Putamen (tissue), 1 donor: ENCODE measurements around the gene FXYD7.

ENCODE experiments used
- DNase-seq: peaks from one replicate; pipeline ENCODE4 v3.0.0-alpha.2; 2016; ENCODE audit warnings: low spot score

FXYD7 gene

GRCh38 chr19:35110974-35111373, 32.1 kb upstream of the FXYD7 start:
- DNase-seq: no peak

DNA sequence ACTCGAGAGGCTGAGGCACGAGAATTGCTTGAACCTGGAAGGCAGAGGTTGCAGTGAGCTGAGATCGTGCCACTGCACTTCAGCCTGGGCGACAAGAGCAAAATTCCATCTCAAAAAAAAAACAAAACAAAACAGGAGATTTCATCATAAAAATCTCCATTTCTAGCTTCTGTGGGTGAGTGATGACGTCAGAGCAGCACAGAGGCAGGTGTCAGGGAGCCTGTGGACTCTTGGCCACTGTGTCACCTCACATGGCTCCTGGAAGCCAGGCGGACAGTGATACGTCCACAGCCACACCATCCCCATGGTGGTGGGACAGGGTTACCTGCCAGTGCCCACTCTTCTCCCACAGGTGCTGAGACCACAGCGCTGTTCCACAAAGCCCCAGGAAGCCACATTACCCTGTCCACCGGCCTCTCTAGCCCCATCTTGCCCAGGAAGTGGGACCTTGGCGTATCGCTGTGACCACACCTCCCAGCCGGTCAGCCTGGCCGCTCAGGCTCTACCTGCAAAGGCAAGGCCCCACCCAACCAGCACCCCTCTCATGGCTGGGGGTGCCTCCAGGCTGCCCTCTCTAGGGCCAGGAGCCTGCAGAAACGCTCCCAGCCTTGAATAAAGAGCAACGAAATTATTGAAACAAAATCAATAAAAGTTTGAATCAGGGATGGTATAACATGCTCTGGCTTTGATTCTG, 29.9 kb upstream of the FXYD7 start:
- DNase-seq: no peak

GRCh38 chr19:35114353-35115176, 28.5 kb upstream of the FXYD7 start:
- DNase-seq: peak; percentile 82

- DNase-seq: peak; percentile 96
Measured at GRCh38 chr19:35115177-35115951, 27.7 kb upstream of the FXYD7 start, which contains the start of gene FXYD3. FXYD3 (plus strand) TSS chr19:35115823; CDS start chr19:35119377, 3,554 bp downstream.

GRCh38 chr19:35116072-35116801, 26.8 kb upstream of the FXYD7 start:
- DNase-seq: no peak

DNA sequence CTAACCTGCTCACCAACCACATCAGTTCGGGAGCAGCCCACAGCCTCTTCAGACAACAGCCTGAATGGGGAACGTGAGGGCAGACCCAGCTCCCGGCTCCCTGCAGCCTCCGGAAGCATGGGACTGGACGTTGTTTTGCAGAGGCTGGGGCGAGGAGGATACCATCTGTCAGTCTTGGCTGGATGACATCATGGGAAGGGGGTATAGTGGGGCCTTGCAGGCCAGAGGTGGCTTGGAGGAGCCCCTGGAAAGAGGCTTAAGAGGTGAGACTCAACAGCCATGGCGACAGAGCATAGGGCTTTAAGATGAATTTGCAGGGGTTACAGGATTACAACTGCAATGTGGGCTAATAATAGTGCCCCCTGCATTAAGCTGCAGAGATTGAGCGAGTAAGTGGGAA, 25.9 kb upstream of the FXYD7 start:
- DNase-seq: no peak

DNA sequence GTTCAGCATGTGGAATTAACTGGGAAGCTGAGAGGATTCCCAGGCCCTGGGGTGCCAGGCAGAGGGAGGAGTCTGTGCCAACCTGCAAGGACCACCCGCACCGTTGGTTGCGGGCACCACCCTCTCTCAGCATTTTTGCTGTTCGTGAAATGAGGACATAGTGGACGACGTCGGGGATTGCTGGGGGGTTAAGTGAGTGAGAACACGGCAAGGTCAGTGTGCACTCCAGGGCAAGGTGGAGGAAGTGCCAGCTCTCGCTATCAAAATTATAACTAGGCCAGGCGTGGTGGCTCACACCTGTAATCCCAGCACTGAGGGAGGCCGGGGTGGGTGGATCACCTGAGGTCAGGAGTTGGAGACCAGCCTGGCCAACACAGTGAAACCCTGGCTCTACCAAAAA, 25.3 kb upstream of the FXYD7 start:
- no peak for DNase-seq

DNA sequence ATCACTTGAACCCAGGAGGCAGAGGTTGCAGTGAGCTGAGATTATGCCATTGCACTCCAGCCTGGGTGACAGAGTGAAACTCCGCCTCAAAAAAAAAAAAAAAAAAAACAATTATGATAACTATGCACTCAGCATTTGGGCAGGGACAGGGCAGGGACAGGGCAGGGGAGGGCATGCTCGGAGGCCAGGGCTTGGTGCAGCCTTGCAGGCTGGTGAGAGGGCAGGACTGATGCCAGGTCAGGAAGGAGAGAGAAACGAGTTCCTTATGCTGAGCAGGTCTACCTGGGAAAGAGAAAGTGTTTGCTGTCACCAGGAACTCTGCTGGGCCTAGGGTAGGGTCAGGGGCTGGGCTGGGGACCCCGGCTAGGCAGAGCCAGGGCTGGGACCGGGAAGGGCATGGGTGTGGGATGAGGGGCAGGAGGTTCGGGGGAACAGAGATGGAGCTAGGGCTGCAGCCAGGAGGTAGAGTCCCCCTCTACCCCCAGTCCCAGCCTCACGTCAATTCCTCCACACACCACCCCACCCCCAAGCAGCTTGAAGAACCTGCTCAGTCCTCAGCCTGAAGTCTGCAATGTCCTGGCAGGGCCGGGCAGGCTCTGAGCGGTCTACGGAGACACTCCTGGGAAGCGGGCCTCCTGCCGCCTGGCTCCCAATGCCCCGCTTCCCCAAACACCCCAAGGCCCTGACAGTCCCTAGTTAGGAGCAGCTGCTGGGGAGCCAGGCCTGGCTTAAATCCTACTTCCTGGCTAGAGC, 24.6 kb upstream of the FXYD7 start:
- DNase-seq: no peak

DNA sequence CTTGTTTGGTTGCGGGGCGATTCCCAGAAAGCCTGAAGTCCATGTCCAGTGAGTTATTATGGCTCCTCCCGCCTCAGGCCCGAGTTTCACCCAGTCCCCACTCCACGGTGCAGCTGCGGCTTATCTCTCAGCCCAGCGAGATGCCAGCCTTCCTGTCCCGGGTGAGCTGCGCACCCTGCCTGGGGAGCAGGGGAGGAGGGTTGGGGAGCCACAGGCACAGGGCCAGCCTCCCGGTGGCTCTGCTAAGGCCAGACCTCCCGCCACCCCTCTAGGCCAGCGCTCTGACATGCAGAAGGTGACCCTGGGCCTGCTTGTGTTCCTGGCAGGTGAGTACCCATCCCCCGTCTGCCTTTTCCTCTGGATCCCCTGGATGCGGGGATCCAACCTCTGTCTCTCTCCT, 24.0 kb upstream of the FXYD7 start:
- no peak for DNase-seq

GRCh38 chr19:35119578-35120155, 23.4 kb upstream of the FXYD7 start:
- no peak for DNase-seq

DNA sequence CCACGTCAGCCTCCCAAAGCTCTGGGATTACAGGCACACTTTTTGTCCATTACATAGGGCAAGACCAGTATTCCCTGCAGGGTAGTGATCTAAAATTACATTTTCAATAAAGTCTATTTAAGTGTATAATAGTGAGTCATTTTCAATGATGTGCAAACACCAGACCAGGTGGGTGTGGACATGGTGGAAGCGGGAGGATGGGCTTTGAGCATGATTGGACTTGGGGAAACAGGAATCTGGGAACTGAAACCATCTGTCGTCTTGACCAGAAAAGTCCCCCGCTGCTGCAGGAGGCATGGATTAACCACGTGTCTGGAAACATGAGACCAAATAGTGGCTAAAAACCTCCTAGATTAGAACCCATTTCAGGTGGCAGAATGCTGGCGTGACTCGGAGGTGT, 22.6 kb upstream of the FXYD7 start:
- no peak for DNase-seq

DNA sequence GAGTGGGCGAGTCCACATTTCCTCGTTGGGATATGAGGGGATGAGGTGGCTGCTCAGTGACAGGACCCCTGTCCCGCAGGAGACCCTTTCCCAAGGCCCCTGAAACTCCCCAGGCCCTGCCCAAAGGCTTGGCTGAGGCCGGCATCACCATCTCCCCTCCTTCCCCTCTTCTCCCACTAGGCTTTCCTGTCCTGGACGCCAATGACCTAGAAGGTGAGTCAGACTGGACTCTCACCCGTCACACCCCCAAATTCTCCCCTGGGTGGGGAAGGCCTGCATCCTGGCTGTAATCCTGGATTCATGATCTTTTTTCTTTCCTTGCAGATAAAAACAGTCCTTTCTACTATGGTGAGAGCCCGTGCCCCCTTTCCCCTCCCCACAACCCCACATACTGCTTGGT, 22.2 kb upstream of the FXYD7 start:
- no peak for DNase-seq

DNA sequence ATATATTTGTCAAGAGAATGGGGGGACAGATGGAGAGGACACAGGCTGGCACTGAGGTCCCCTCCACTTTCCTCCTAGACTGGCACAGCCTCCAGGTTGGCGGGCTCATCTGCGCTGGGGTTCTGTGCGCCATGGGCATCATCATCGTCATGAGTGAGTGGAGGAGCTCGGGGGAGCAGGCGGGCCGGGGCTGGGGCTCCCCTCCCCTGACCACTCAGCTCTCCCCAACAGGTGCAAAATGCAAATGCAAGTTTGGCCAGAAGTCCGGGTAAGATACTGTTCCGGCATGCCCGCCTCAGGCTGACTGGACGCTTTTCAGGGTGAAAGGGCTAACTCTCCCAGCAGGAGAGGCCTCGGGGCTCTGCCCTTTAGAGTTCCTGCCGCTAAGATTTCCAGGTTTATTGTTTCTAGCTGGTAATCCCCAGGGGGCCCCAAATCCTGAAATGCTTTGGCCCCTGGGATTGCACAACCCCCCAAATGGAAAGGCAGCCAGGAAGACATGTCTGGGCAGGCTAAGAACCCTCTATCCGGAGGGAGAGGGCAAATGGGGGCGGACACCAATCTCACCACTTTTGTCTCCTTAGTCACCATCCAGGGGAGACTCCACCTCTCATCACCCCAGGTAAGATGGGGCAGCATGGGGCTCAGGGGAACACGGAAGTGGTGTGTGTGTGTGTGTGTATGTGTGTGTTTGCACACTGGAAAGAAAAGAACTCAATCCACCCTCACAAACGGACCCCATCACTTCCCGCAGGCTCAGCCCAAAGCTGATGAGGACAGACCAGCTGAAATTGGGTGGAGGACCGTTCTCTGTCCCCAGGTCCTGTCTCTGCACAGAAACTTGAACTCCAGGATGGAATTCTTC, 20.1 kb upstream of the FXYD7 start:
- no peak for DNase-seq

- no peak for DNase-seq
Measured at GRCh38 chr19:35123573-35123972, 19.5 kb upstream of the FXYD7 start.

GRCh38 chr19:35124098-35125060, 18.7 kb upstream of the FXYD7 start:
- peak; percentile 97 for DNase-seq

DNA sequence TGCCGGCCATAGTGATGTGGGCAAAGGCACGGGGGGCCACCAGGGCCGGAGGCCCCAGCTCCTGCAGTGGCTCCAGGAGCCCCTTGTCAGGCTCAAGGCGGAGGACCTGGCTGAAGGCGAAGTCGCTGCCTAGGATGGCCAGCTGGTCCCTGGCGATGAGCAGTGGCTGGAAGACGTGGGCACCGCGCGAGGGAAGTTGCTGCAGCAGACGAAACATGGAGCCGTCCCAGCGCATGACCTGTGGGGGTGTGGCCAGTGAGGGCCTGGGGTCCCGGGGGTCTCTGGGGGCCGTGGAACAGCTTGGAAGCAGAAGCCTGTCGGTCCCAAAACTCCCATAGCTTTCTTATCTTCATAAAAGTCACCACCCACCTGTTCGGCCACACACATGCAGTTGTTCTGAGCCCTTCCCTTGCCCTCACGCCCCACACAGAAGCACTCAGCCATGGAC, 17.8 kb upstream of the FXYD7 start:
- DNase-seq: no peak

DNA sequence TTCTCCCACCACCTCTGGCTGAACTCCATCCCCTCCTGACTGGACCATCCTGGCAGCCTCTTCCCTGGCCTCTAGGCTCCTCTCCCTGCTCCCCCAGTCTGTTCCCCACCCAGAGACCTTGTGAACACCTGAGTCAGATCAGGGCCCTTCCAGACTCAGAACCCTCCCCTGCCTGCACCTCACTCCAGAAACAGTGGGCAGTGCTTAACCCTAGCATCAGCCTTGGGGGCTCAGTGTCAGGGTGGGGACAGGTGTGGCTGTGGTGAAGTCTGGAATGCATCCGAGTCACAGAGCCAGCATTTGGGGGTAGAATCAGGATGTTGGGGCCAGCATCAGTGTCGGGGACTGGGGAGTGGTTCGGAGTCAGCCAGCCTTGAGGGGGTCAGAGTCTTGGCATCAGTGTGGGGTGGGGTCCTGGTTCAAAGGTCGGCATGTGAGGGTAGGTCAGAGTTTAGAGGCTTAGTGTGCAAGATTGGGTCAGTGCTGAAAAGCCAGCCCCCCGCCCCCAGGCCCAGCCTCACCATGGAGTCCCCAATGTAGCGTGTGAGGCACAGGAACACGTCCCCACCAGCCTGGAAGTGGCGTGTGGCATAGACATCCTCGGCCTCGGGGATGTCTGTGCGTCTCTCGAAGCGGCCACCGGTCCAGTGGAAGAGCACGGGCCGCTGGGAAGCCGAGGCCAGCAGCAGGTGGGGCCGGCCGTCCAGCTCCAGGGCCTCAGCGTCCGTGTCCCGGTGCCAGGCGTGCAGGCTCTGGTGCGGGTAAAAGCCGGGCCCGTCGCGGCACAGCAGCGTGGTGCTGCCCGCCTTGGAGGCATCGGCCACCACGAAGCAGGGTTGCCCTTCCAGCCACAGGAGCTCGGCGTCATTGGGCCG, 17.1 kb upstream of the FXYD7 start:
- DNase-seq: no peak

GRCh38 chr19:35126624-35126959, 16.5 kb upstream of the FXYD7 start:
- peak; percentile 76 for DNase-seq
